Measurements from ENCODE around the gene STK39. TPM values are rescaled to one million over a fixed set of nuclear protein-coding genes. Genes with fewer than 3 reads are reported as not detected.

Gene STK39
- total RNA-seq, 1 experiment from 2014 or later = 22.1 TPM

DNA sequence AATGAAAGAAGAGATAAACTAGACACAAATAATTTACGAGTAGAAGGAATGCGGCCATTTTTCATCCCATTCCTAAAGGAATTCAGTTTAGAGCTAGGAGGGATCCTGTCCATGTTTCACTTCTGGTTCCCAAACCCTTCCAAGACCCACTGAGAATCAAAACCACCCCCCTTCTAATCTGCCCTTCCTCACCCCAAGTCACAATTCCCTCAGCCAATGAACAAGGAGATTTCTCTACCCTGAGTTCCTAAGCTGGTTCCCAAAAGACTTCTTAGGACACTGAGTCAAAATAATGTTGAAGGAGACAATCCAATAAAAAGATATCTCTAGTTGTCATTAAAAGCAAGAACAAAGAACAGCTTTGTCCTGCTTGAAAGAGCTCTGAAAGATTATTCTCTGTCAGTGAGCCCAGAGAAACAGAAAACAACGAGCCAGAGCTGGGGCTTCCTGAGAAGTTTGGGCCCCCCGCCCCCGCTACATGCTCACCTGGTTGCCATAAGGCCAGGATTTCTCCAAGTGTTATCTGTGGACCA, 45.7 kb downstream of the STK39 start:
- WGBS (ENCODE audit: extremely low coverage, insufficient read length, low lambda C conversion rate) = no CpG with 5 or more reads among the region's 5 CpGs
- H3K79me2 ChIP-seq (ENCODE audit: insufficient read depth, low read length) = no peaks in the 10 kb centered on the region

More for the DNA sequence above, 45.7 kb downstream of the STK39 start:
- no peaks in the 10 kb centered on the region; a peak in 2 of 5 replicates for H3K9me3 Mint-ChIP-seq
- Histone ChIP-seq H3K4me2 (ENCODE audit: insufficient read depth, insufficient read length, low read length) (no peak overlapping the region), H4K8ac (replicated peaks; ENCODE audit: insufficient read length, low read depth, low read length) (no peak overlapping the region), H3K4me1 (ENCODE audit: insufficient read depth, low read length) (peaks cover 8% of the 10 kb centered on the region; the same call in 1 of the 2 replicates), H2BK120ac (ENCODE audit: low read depth, low read length, poor library complexity, severe bottlenecking) (no peak overlapping the region), H4K5ac (ENCODE audit: insufficient read length, low read depth, low read length) (no peak overlapping the region), H4K20me1 (ENCODE audit: control insufficient read depth, insufficient read depth, insufficient read length) (no peaks in the 10 kb centered on the region), H3K23ac (ENCODE audit: insufficient read length, low read depth, low read length) (no peak overlapping the region), H3K79me1 (ENCODE audit: insufficient read depth, low read depth, low read length, poor library complexity, severe bottlenecking) (peaks cover 3% of the 10 kb centered on the region), H2BK12ac (ENCODE audit: insufficient read length, low read depth, low read length) (no peak overlapping the region), H2BK5ac (ENCODE audit: insufficient read length, low read length) (no peak overlapping the region), H2BK15ac (ENCODE audit: low read depth, low read length) (no peak overlapping the region), H3K9ac (ENCODE audit: extremely low read depth, insufficient read length, low read length) (no peak overlapping the region), H2BK20ac (ENCODE audit: low read depth, low read length, poor library complexity, severe bottlenecking) (no peak overlapping the region), H2AK5ac (ENCODE audit: insufficient read length, low read length) (no peak overlapping the region), H3K4ac (ENCODE audit: low read depth, low read length) (no peak overlapping the region), H3K27ac (ENCODE audit: insufficient read length, low read depth, low read length) (no peak overlapping the region), H3K56ac (ENCODE audit: insufficient read length, low read depth, low read length) (no peak overlapping the region), H3T11ph (ENCODE audit: low read length) (no peak overlapping the region), H4K91ac (ENCODE audit: insufficient read length, low read depth, low read length) (no peak overlapping the region), H3K27me3 (ENCODE audit: insufficient read depth, low read length) (no peaks in the 10 kb centered on the region), H3K23me2 (ENCODE audit: insufficient read length, low read depth, low read length, poor library complexity, severe bottlenecking) (no peaks in the 10 kb centered on the region), H3K18ac (ENCODE audit: insufficient read length, low read depth, low read length) (no peak overlapping the region), H3K14ac (ENCODE audit: insufficient read depth, low read length) (no peak overlapping the region), H3K9me3 (ENCODE audit: control insufficient read depth, low read depth, low read length) (no peaks in the 10 kb centered on the region), H2AFZ (ENCODE audit: low read length) (no peak overlapping the region)
- H3K4me3 Mint-ChIP-seq = no peak overlapping the region
- H3K4me1 Mint-ChIP-seq = peaks cover 43 to 45% of the 10 kb centered on the region in 2 experiments
- no peaks in the 10 kb centered on the region for H3K27me3 Mint-ChIP-seq (ENCODE audit: low read depth)
- TF ChIP-seq, protein P1, sequence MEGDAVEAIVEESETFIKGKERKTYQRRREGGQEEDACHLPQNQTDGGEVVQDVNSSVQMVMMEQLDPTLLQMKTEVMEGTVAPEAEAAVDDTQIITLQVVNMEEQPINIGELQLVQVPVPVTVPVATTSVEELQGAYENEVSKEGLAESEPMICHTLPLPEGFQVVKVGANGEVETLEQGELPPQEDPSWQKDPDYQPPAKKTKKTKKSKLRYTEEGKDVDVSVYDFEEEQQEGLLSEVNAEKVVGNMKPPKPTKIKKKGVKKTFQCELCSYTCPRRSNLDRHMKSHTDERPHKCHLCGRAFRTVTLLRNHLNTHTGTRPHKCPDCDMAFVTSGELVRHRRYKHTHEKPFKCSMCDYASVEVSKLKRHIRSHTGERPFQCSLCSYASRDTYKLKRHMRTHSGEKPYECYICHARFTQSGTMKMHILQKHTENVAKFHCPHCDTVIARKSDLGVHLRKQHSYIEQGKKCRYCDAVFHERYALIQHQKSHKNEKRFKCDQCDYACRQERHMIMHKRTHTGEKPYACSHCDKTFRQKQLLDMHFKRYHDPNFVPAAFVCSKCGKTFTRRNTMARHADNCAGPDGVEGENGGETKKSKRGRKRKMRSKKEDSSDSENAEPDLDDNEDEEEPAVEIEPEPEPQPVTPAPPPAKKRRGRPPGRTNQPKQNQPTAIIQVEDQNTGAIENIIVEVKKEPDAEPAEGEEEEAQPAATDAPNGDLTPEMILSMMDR (conservative IDR thresholded peaks at IDR 0.05) = no peak
- H3K27ac Mint-ChIP-seq = peak overlapping the region; percentile 7 to 90 (median 16); a peak in 4 of 7 replicates
- peaks cover 0 to 10% (median 4%) of the 10 kb centered on the region in 3 experiments; a peak in 3 of 7 replicates for H3K36me3 Mint-ChIP-seq (ENCODE audit: insufficient read depth in 1 of 3, low read depth in 3 of 3)
- no peak for DNase-seq
